Loucy (cell line): ENCODE results near the gene BEND7.
"Not testable (repeated sequence)": the region's sequence is repeated elsewhere in the genome, so short reads cannot be mapped to it uniquely, and the experiment has no call there.

ENCODE experiments used
- H2AFZ ChIP-seq: fragments of 200-600 bp; sonication (generic); 2 replicates; pipeline ENCODE4 v1.6.0; 2016; ENCODE audit warnings: antibody characterized with exemption, mild to moderate bottlenecking, low read length, moderate library complexity
- H3F3A ChIP-seq: fragments of 200-600 bp; 2 replicates; pipeline ENCODE4 v1.6.0; 2016; ENCODE audit warnings: antibody characterized with exemption, low read depth, mild to moderate bottlenecking
- H3K27me3 ChIP-seq: fragments of 200-600 bp; sonication (generic); 2 replicates; pipeline ENCODE4 v1.6.1; 2014; ENCODE audit warnings: low read length, mild to moderate bottlenecking; ENCODE audit not compliant: insufficient read depth, poor library complexity, severe bottlenecking
- H3K36me3 ChIP-seq: fragments of 200-600 bp; sonication (generic); 2 replicates; pipeline ENCODE4 v1.6.1; 2016; ENCODE audit warnings: low read length; ENCODE audit not compliant: insufficient read depth
- H3K4me1 ChIP-seq: fragments of 200-600 bp; sonication (generic); 2 replicates; pipeline ENCODE4 v1.5.1; 2014; ENCODE audit warnings: low read length, mild to moderate bottlenecking; ENCODE audit not compliant: insufficient read depth, poor library complexity, severe bottlenecking
- H3K4me2 ChIP-seq: fragments of 200-600 bp; sonication (generic); 2 replicates; pipeline ENCODE4 v1.6.0; 2014; ENCODE audit warnings: antibody characterized with exemption, low read length, low read depth, mild to moderate bottlenecking; ENCODE audit not compliant: poor library complexity, severe bottlenecking
- H3K4me3 ChIP-seq: fragments of 200-600 bp; sonication (generic); 2 replicates; pipeline ENCODE4 v1.5.1; 2014; ENCODE audit warnings: low read length, mild to moderate bottlenecking, mixed read lengths; ENCODE audit not compliant: poor library complexity, severe bottlenecking
- H3K79me2 ChIP-seq: fragments of 200-600 bp; sonication (generic); 2 replicates; pipeline ENCODE4 v1.6.1; 2014; ENCODE audit warnings: low read length; ENCODE audit not compliant: insufficient read depth
- H3K9ac ChIP-seq: fragments of 200-600 bp; sonication (generic); 2 replicates; pipeline ENCODE4 v1.6.0; 2014; ENCODE audit warnings: mild to moderate bottlenecking, low read depth, low read length, moderate library complexity; ENCODE audit not compliant: poor library complexity, severe bottlenecking
- H3K9me2 ChIP-seq: fragments of 200-600 bp; sonication (generic); replicated peaks from 2 replicates; pipeline ENCODE4 v1.6.1; 2016; ENCODE audit warnings: low read depth, low read length, mixed read lengths
- H3K9me3 ChIP-seq: fragments of 200-600 bp; sonication (generic); 2 replicates; pipeline ENCODE4 v1.6.1; 2014; ENCODE audit warnings: mild to moderate bottlenecking, antibody characterized with exemption, low read length, low read depth; ENCODE audit not compliant: insufficient read depth
- H4K20me1 ChIP-seq: fragments of 200-600 bp; sonication (generic); 2 replicates; pipeline ENCODE4 v1.6.0; 2014; ENCODE audit warnings: antibody characterized with exemption, low read length, mild to moderate bottlenecking; ENCODE audit not compliant: insufficient read depth, poor library complexity, severe bottlenecking
- CTCF ChIP-seq: fragments of 200-600 bp; sonication (generic); conservative IDR thresholded peaks from 2 replicates; pipeline ENCODE4 v1.5.1; 2014; ENCODE audit warnings: mild to moderate bottlenecking, antibody characterized with exemption, low read length
- EZH2phosphoT487 ChIP-seq: fragments of 200-600 bp; IDR thresholded peaks from 2 replicates; pipeline ENCODE4 v1.6.1; 2018; ENCODE audit warnings: antibody characterized with exemption, mild to moderate bottlenecking, moderate library complexity, borderline replicate concordance

BEND7 gene

GRCh38 chr10:13412894-13413293 is 115.9 kb downstream of the BEND7 start:
- Histone ChIP-seq H4K20me1 (no peaks in the 10 kb centered on the region), H3K79me2 (no peaks in the 10 kb centered on the region), H3K36me3 (no peaks in the 10 kb centered on the region), H3F3A (no peaks in the 10 kb centered on the region), H3K4me1 (no peaks in the 10 kb centered on the region), H3K4me2 (no peak overlapping the region), H3K27me3 (no peaks in the 10 kb centered on the region), H3K9me2 (no peaks in the 10 kb centered on the region), H3K9me3 (no peaks in the 10 kb centered on the region), H3K4me3 (no peak overlapping the region), H3K9ac (no peak overlapping the region), H2AFZ (no peak overlapping the region)
- TF ChIP-seq EZH2phosphoT487 (no peak), CTCF (no peak)

GRCh38 chr10:13404791-13405190 is 124.0 kb downstream of the BEND7 start:
- no peaks in the 10 kb centered on the region for H3K9me2 ChIP-seq
- H2AFZ ChIP-seq = no peak overlapping the region
- H3K36me3 ChIP-seq = no peaks in the 10 kb centered on the region
- no peak overlapping the region for H3K4me2 ChIP-seq
- H3K4me1 ChIP-seq = no peaks in the 10 kb centered on the region
- H3K79me2 ChIP-seq = no peaks in the 10 kb centered on the region
- TF ChIP-seq EZH2phosphoT487 (no peak), CTCF (no peak)
- H3K27me3 ChIP-seq = no peaks in the 10 kb centered on the region
- no peaks in the 10 kb centered on the region for H4K20me1 ChIP-seq
- no peak overlapping the region for H3K4me3 ChIP-seq
- no peaks in the 10 kb centered on the region for H3K9me3 ChIP-seq
- H3K9ac ChIP-seq = no peak overlapping the region
- no peaks in the 10 kb centered on the region for H3F3A ChIP-seq

DNA sequence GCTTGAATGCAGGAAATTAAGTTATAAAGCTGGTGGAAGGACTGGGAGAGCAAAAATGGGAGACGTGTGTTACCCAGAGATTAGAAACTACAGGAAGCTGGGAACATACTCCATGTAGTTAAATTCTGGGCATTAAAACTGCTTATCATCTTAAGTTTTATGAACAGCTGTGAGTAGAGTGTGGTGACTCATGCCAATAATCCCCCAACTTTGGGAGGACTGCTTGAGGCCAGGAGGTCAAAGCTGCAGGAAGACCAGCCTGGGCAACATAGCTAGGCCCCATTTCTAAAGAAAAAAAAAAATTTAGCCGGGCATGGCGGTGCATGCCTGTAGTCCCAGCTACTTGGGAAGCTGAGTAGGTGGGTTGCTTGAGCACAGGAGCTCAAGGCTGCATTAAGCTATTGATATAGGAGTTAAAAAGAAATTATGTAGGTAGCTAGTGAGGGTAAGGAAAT is 124.5 kb downstream of the BEND7 start:
- Histone ChIP-seq H3K4me1 (no peaks in the 10 kb centered on the region), H3K36me3 (no peaks in the 10 kb centered on the region), H4K20me1 (no peaks in the 10 kb centered on the region), H3K4me3 (no peak overlapping the region), H3K27me3 (no peaks in the 10 kb centered on the region), H3K79me2 (no peaks in the 10 kb centered on the region), H3K9me2 (no peaks in the 10 kb centered on the region), H2AFZ (no peak overlapping the region), H3K9ac (no peak overlapping the region), H3F3A (no peaks in the 10 kb centered on the region), H3K9me3 (no peaks in the 10 kb centered on the region), H3K4me2 (no peak overlapping the region)
- no peak for TF ChIP-seq EZH2phosphoT487
- no peak for TF ChIP-seq CTCF

GRCh38 chr10:13403426-13403825 is 125.4 kb downstream of the BEND7 start:
- not testable (repeated sequence) for H3K4me1 ChIP-seq, H3K4me3 ChIP-seq, H3K27me3 ChIP-seq, H3K9ac ChIP-seq, H3K4me2 ChIP-seq, H3K9me2 ChIP-seq, H4K20me1 ChIP-seq, H3F3A ChIP-seq, H3K79me2 ChIP-seq, H3K36me3 ChIP-seq, H3K9me3 ChIP-seq, H2AFZ ChIP-seq
